Keratinocyte (primary cell): ENCODE results near the gene TYW1.
"Not testable (repeated sequence)": the region's sequence is repeated elsewhere in the genome, so short reads cannot be mapped to it uniquely, and the experiment has no call there.

Experiments
- EZH2 ChIP-seq: IDR thresholded peaks from one replicate; pipeline ENCODE4 v1.6.1; 2012; ENCODE audit warnings: inconsistent platforms, mild to moderate bottlenecking, low read length, moderate library complexity
- TF ChIP-seq, protein P1 (sequence below), 3 experiments: IDR thresholded peaks in 1 of 3; conservative IDR thresholded peaks in 1 of 3; optimal IDR thresholded peaks in 1 of 3; 2 replicates in 2 of 3; 3 replicates in 1 of 3; pipeline versions ENCODE3 to v1.5.1; 2011; ENCODE audit warnings: low read length in 3 of 3, mild to moderate bottlenecking in 3 of 3, moderate library complexity in 2 of 3, control low read depth in 1 of 3, inconsistent platforms in 1 of 3; ENCODE audit not compliant: insufficient read depth in 2 of 3; ENCODE audit errors: extremely low read depth in 1 of 3

DNA sequence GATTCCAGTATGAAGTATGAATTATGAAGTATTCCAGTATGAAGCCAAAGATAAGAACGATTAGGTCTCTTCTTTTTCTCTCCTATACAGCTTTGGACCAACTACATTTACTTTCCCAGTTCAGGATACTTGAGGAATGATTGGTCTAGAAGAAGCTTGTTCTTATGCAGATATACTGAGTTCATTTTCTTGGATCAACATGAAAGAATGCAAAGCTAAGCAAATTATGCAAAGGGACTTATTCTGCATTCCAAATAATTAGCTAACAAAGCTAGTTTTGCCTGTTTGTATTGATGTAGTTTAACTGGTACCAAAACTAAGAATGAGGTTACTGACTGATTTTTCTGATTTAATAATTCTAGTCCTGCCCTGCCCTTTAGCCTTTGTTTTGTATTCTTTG lies 101.4 kb downstream of the TYW1 start:
- TF ChIP-seq, protein P1, sequence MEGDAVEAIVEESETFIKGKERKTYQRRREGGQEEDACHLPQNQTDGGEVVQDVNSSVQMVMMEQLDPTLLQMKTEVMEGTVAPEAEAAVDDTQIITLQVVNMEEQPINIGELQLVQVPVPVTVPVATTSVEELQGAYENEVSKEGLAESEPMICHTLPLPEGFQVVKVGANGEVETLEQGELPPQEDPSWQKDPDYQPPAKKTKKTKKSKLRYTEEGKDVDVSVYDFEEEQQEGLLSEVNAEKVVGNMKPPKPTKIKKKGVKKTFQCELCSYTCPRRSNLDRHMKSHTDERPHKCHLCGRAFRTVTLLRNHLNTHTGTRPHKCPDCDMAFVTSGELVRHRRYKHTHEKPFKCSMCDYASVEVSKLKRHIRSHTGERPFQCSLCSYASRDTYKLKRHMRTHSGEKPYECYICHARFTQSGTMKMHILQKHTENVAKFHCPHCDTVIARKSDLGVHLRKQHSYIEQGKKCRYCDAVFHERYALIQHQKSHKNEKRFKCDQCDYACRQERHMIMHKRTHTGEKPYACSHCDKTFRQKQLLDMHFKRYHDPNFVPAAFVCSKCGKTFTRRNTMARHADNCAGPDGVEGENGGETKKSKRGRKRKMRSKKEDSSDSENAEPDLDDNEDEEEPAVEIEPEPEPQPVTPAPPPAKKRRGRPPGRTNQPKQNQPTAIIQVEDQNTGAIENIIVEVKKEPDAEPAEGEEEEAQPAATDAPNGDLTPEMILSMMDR (optimal IDR thresholded peaks at IDR 0.05 in 1 of 3, IDR thresholded peaks at IDR 0.05 in 1 of 3, conservative IDR thresholded peaks at IDR 0.05 in 1 of 3; ENCODE audit: extremely low read depth in 1 of 3, insufficient read depth in 2 of 3, low read length in 3 of 3), result not testable (repeated sequence)
- TF ChIP-seq EZH2, result not testable (repeated sequence)
